HG02870 (cell line): ENCODE results near the gene F12.

ENCODE experiments used
- ATAC-seq: cut with Tn5 transposase; IDR thresholded peaks from one replicate; pipeline ENCODE4 v1.9.1; 2021; ENCODE audit warnings: mild to moderate bottlenecking, moderate library complexity; ENCODE audit not compliant: unreplicated experiment

F12 gene

DNA sequence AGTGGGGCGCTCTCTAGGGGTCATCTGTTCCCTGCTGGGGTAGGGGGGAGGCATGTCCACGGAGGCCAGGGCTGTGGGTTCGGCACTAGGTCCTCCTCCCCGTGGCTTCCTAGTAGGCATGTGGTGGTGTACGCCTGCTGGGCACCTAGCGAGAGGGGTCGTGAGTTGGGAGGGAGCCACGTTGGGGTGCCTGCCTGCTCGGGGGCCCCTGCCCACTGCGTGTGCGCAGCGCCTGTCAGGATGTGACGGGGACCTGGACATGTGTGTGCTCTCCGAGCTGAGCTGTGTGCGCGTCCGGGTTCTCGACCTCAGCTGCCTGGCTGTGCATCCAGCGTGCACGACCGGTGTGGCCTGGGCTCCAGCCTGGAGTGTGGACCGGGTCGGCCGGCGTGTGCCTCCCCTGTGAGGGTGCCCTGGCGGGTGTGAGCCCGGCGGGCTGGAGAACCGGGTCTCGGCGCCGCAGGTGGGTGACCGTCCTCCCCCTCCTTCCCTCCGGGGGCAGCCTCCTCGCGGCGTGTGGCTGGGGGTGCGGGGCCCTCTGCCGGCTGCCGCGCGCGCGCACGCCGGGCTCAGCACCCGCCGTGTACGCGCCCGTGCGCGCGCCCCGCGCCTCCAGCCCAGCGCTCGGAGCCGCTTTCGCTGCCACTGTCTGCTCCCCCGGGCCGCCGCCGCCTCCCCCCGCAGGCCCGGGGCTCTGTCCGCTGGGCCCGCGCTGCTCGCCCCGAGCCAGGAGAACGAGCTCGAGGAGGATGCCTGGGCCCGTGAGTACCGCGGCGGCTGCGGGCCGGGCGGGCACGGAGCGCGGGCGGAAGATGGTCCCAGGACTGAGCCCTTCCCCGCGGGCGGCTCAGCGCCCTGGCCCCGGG, 37.1 kb upstream of the F12 start, which contains the start of gene PRR7:
Gene PRR7, plus strand, starts transcription at position 615 of the 866 bp plus-strand sequence. CDS start 8,254 bp downstream, outside the sequence.
- ATAC-seq, result peak; percentile 49

GRCh38 chr5:177445917-177446199, 36.5 kb upstream of the F12 start:
- no peak for ATAC-seq

DNA sequence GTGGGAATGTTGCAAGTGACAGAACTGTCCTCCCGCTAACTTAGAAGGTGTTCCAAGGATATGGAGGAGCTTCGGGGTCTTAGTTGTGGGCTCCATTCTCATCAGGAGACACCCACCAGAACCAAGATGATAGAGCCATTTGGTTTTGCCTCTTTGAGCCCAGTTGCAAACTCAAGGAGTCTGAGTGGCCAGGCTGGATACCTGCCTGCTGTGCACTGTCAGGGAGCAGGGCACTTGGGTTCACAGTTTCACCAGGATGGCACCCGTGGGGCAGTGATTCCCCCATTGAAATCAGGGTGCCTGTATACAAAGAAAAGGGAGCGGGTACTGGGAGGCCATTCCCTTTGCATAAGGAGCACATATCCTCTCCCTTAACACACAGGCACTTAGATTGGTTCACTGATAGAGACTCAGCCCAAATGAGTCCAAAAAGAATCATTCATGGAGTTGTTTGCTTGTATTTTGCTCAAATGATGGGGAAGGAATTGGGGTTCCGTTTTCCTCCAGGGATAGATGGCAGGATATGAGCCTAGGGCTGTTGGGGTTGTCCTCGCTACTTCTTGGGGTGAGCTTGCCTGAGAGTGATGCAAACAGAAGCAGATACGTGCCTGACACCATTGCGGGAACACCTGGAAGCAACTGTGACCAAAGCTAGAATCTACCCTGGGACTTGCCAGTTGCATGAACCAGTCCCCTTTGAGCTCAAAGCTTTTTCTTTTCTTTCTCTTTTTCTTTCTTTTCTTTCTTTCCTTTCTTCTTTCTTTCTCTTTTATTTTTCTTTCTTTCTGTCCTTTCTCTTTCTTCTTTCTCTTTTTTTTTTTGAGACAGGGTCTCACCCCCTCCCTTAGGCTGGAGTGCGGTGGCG, 35.9 kb upstream of the F12 start:
- ATAC-seq, result no peak

DNA sequence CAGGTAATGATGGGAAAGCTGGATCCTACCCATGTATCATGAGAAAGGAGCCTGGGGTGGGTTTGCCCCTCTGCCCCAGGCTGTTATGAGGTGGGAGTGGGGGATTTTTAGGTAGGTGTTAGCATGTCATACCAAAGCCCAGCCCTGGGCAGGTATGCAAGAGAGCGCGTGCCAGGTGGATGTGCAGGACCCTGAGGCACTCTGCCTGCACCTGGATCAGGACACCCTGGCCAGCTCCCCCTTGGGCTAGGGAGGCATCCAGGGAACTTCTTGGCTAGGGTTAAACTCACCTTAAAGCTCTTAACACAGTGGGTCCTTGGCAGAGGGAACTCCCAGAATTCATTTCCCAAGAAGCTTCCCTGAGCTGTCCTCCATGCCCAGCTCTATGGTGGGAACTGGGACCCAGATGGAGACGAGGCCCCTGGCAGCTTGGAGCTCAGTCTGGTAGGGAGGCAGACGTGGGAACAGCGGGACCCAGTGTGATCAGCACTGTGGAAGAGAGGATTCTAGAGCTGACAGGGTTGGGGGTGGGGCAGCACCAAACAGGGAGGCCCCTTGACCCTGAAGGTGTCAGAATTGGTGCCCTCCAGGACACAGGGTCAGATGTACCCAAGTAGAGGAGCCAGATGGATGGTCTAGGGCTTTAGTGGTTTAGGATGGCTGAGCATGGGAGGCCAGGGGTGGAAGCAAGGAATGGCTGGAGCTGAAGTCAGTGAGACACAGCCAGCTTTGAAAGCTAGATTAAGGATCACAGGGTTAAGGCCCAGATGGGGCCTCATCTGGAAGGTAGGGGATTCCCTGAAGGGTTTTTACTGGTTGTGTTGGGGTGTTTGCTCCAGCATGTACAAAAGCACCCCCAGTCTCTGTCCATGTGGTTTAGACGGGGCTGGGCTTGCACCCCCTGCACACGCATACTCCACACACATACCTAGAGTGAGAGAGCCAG, 35.0 kb upstream of the F12 start:
- ATAC-seq, result no peak

- ATAC-seq, result no peak
These were observed 34.0 kb upstream of the F12 start for GRCh38 chr5:177443144-177443983.

GRCh38 chr5:177442066-177442826, 32.9 kb upstream of the F12 start:
- ATAC-seq, result no peak

GRCh38 chr5:177440990-177441780, 31.8 kb upstream of the F12 start:
- ATAC-seq, result no peak

DNA sequence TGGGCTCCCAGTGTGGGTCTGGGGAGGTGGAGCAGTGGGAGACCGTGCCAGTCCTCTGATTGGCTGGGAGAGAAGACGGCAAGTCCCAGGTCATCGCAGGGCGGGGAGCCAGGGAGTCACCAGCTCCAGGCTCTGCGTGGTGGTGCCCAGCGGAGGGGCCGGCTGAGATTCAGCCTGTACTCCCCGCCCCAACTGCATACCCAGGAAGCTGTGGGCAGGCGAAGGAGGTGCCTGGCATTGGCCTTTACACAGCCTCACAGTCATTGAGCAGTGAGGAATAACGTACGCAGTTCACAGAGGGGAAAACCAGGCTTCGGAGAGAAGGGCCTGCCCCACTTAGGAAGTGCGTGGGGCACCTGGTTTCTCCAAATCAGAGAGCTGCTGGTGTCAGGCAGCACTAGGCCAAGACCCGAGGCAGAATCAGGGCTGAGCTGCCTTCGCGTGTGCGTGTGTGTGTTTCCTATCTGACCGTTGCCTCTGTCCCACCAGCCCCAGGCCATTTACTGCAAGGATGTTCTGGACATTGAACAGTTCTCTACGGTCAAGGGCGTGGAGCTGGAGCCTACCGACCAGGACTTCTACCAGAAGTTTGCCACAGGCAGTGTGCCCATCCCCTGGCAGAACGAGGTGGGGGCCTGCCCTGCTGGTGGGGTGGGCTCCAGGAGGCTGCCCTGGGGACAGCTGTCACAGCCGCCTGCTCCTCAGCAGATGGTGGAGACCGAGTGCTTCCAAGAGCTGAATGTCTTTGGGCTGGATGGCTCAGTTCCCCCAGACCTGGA, 31.0 kb upstream of the F12 start:
- ATAC-seq, result no peak

DNA sequence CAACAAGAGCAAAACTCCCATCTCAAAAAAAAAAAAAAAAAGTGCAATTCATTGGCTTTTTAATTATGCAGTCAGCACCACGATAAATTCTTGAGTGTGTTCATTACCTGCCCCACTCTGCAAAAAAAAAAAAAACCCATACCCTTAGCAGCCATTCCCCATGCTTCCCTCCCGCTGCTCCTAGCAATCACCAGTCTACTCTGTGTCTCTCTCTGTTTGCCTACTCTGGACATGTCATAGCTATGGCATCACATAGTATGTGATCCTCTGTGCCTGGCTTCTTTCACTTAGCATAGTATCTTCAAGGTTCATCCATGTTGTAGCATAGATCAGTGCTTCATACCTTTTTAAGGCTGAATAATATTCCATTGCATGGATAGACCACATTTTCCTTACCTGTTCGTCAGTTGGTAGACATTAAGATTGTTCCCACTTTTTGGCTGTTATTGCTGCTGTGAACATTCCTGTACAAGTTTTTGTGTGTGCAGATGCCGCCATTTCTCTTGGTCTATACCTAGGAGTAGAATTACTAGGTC, 30.2 kb upstream of the F12 start:
- no peak for ATAC-seq

- no peak for ATAC-seq
These were observed 29.1 kb upstream of the F12 start for GRCh38 chr5:177438468-177438867.

GRCh38 chr5:177437623-177438022, 28.3 kb upstream of the F12 start:
- no peak for ATAC-seq

DNA sequence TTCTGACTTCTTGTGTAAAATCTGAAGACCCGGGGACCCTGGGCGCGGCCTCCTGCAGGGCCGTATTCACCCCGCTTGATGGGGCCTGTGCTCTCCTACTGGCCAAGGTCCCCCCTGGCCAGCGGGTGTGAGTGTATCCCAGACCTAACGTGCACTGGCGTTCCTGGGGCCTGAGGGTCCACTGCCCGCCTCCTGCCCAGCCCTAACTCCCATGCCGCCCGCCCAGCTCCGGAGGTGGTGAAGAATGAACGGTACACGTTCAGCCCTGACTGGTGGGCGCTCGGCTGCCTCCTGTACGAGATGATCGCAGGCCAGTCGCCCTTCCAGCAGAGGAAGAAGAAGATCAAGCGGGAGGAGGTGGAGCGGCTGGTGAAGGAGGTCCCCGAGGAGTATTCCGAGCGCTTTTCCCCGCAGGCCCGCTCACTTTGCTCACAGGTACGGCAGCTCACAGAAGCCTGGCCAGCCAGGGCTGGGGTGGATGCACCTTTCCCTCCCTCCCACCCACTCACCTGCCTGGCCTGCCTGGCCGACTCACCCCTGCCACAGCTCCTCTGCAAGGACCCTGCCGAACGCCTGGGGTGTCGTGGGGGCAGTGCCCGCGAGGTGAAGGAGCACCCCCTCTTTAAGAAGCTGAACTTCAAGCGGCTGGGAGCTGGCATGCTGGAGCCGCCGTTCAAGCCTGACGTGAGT, 26.6 kb upstream of the F12 start:
- no peak for ATAC-seq

DNA sequence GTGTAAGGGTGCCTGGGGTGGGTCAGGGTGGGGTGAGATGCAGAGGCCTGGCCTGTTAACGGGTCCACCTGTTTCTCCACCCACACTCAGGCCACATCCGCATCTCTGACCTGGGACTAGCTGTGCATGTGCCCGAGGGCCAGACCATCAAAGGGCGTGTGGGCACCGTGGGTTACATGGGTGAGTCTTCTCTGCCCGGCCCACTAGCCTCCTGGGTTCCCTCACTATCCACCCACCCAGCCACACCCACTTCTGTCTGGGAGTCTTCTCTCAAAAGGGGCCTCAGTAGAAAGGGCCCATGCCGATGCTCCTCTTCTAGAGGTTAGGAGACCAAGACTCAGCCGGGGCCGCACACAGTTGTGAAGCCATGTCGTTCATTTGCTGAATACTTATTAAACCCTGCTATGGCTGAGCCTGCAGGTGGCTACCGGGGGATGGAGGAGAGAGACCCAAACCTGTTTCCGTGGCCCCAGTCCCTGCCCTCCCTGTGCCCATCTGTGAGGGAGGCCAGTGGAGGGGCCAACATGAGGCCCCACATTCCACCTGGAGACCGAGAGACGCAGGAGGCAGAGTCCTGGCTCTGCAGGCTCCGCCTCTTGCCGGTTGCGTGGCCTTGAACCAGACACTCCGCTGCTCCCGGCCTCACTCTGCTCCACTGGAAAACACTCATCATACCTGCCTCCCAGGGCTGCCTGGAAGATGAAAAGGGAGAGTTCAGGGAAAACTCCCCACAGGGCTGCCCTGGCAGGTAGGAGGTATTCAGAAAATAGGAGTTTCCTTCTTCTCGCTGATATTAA, 25.8 kb upstream of the F12 start:
- ATAC-seq, result no peak

DNA sequence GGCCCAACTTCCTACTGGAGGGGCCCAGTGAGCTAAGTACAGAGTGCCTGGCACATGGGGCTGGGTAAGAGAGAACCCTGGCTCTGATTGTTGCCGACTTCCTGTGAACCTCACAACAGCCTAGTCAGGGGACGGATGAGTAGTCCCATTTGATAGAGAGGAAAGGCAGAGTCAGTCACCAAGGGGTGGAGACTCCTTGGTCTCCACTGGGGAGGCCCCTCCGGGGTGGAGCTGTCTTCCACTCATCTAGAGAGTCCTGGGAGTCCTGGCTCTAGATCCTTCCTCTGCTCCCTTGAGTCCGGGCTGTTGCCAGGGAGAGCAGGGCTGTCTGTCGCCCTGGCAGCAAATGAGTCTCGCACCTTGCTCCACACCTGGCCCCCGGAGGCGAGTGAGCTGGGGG, 25.1 kb upstream of the F12 start:
- no peak for ATAC-seq

- no peak for ATAC-seq
These were observed 24.4 kb upstream of the F12 start for GRCh38 chr5:177433658-177434217.
